Caco-2 (cell line): ENCODE measurements around the gene SLC47A2. TPM values are rescaled to one million over a fixed set of nuclear protein-coding genes. Genes with fewer than 3 reads are reported as not detected.

Source experiments
- BruUV-seq: library from RNA; stranded (reverse); fragments of 400-500 nt; replicated peaks from 2 replicates; lab custom pipeline; 2021; lab: Mats Ljungman, UMichigan
- CTCF ChIA-PET: fragments of 300-600 bp; sonication (Branson Sonifier 250); formaldehyde crosslinking; loops from one replicate; lab custom pipeline; 2022; ENCODE audit warnings: antibody characterized with exemption; lab: Charles Lee
- POLR2A ChIA-PET: fragments of 300-600 bp; sonication (Branson Sonifier 250); formaldehyde crosslinking; loops from one replicate; lab custom pipeline; 2022; ENCODE audit warnings: antibody characterized with exemption; lab: Charles Lee
- DNase-seq, 2 experiments: peaks; one replicate each; pipeline versions ENCODE4 v3.0.0 to v3.0.0-alpha.2; 2020 to 2022
- H3K27me3 ChIP-seq: replicated peaks from 2 replicates; pipeline ENCODE4 v1.6.0; 2011; ENCODE audit warnings: low read length; ENCODE audit not compliant: control insufficient read depth, insufficient read depth
- H3K36me3 ChIP-seq: 2 replicates; pipeline ENCODE4 v1.5.1; 2011; ENCODE audit warnings: low read length; ENCODE audit not compliant: control insufficient read depth, insufficient read depth
- H3K4me1 ChIP-seq: fragments of 250-450 bp; sonication (Bioruptor Pico); 2 replicates; pipeline ENCODE4 v1.5.1; 2020; ENCODE audit warnings: mild to moderate bottlenecking
- H3K4me3 ChIP-seq: 2 replicates; pipeline ENCODE4 v1.5.1; 2011; ENCODE audit warnings: low read depth, mild to moderate bottlenecking, control low read depth, low read length
- H3K9me3 ChIP-seq: fragments of 250-450 bp; sonication (Bioruptor Pico); 2 replicates; pipeline ENCODE4 v1.5.1; 2020; ENCODE audit warnings: mild to moderate bottlenecking, moderate library complexity
- H3K27ac Mint-ChIP-seq: one replicate; pipeline ENCODE4 v1.8.0; 2022; ENCODE audit warnings: mixed read lengths; ENCODE audit not compliant: unreplicated experiment
- H3K27me3 Mint-ChIP-seq: one replicate; pipeline ENCODE4 v1.8.0; 2022; ENCODE audit warnings: mixed read lengths; ENCODE audit not compliant: insufficient read depth, unreplicated experiment
- H3K36me3 Mint-ChIP-seq: one replicate; pipeline ENCODE4 v1.8.0; 2022; ENCODE audit warnings: mild to moderate bottlenecking, mixed read lengths; ENCODE audit not compliant: insufficient read depth, unreplicated experiment
- H3K4me1 Mint-ChIP-seq: one replicate; pipeline ENCODE4 v1.8.0; 2022; ENCODE audit warnings: low read depth, mixed read lengths; ENCODE audit not compliant: unreplicated experiment
- H3K4me3 Mint-ChIP-seq: one replicate; pipeline ENCODE4 v1.8.0; 2022; ENCODE audit warnings: mild to moderate bottlenecking, moderate library complexity, mixed read lengths; ENCODE audit not compliant: unreplicated experiment
- H3K9me3 Mint-ChIP-seq: one replicate; pipeline ENCODE4 v1.8.0; 2022; ENCODE audit warnings: mixed read lengths; ENCODE audit not compliant: unreplicated experiment
- CTCF ChIP-seq, 2 experiments: fragments of 200-600 bp in 1 of 2; IDR thresholded peaks; 1 replicate in 1 of 2; 2 replicates in 1 of 2; pipeline versions ENCODE4 v1.5.1 to v1.8.0; 2011 to 2022; ENCODE audit warnings: antibody characterized with exemption in 1 of 2, control low read depth in 1 of 2, inconsistent platforms in 1 of 2, low read depth in 1 of 2, low read length in 1 of 2, mild to moderate bottlenecking in 1 of 2, moderate library complexity in 1 of 2; ENCODE audit not compliant: insufficient read depth in 1 of 2, severe bottlenecking in 1 of 2, unreplicated experiment in 1 of 2
- intact Hi-C: fragments of 100-400 bp; cut with micrococcal nuclease; formaldehyde crosslinking; loops from one replicate; pipeline ENCODE4 v1.10.0; 2022; ENCODE audit not compliant: unreplicated experiment
- total RNA-seq: library from RNA; stranded (reverse); gene quantifications from 2 replicates; pipeline ENCODE4 v1.2.3, GENCODE V29; 2022

SLC47A2 gene
- total RNA-seq, 1 experiment from 2014 or later: 0.20 TPM

GRCh38 chr17:19678581-19679453 lies 37.6 kb downstream of the SLC47A2 start:
- H3K4me3 ChIP-seq: no peak overlapping the region
- no peak for DNase-seq
- ChIA-PET CTCF (no interaction called here), POLR2A (no interaction called here)
- no TSS peak for BruUV-seq
- Mint-ChIP-seq H3K27ac (no peak overlapping the region), H3K27me3 (no peaks in the 10 kb centered on the region), H3K4me3 (no peak overlapping the region), H3K36me3 (peaks cover 11% of the 10 kb centered on the region), H3K4me1 (peaks cover 9% of the 10 kb centered on the region), H3K9me3 (no peaks in the 10 kb centered on the region)
- peaks cover 3% of the 10 kb centered on the region; the same call in 1 of the 2 replicates for H3K36me3 ChIP-seq
- intact Hi-C loops: no loop called here
- H3K4me1 ChIP-seq: peaks cover 8% of the 10 kb centered on the region; the same call in 1 of the 2 replicates
- H3K9me3 ChIP-seq: no peaks in the 10 kb centered on the region
- no peaks in the 10 kb centered on the region for H3K27me3 ChIP-seq
- TF ChIP-seq CTCF (IDR thresholded peaks at IDR 0.05; ENCODE audit: insufficient read depth in 1 of 2, low read depth in 1 of 2, low read length in 1 of 2, severe bottlenecking in 1 of 2, unreplicated experiment in 1 of 2): no peak

GRCh38 chr17:19677736-19678379 lies 38.5 kb downstream of the SLC47A2 start:
- Mint-ChIP-seq H3K4me1 (peaks cover 11% of the 10 kb centered on the region), H3K36me3 (peaks cover 11% of the 10 kb centered on the region), H3K27ac (no peak overlapping the region), H3K9me3 (no peaks in the 10 kb centered on the region), H3K27me3 (no peaks in the 10 kb centered on the region), H3K4me3 (no peak overlapping the region)
- Histone ChIP-seq H3K36me3 (peaks cover 3% of the 10 kb centered on the region; the same call in 1 of the 2 replicates), H3K27me3 (no peaks in the 10 kb centered on the region), H3K4me3 (no peak overlapping the region), H3K9me3 (no peaks in the 10 kb centered on the region), H3K4me1 (peaks cover 16% of the 10 kb centered on the region)
- ChIA-PET CTCF (interaction anchor here (0.7 to 1.2 kb wide), 2 partner anchors 18 to 29 kb away, joined by 3 to 9 read pairs; partner anchors contain the start of gene ALDH3A2), POLR2A (interaction anchor here (1.5 kb wide), 1 partner anchor 29 kb away, joined by 6 read pairs; the partner anchor contains the start of gene ALDH3A2)
- no peak for DNase-seq
- intact Hi-C loops: no loop called here
- no TSS peak for BruUV-seq
- TF ChIP-seq CTCF (IDR thresholded peaks at IDR 0.05; ENCODE audit: insufficient read depth in 1 of 2, low read depth in 1 of 2, low read length in 1 of 2, severe bottlenecking in 1 of 2, unreplicated experiment in 1 of 2): no peak

GRCh38 chr17:19676896-19677295 lies 39.5 kb downstream of the SLC47A2 start:
- peak; percentile 65 to 67 for DNase-seq
- Mint-ChIP-seq H3K4me1 (peaks cover 21% of the 10 kb centered on the region), H3K27me3 (no peaks in the 10 kb centered on the region), H3K27ac (no peak overlapping the region), H3K9me3 (no peaks in the 10 kb centered on the region), H3K36me3 (peaks cover 20% of the 10 kb centered on the region), H3K4me3 (no peak overlapping the region)
- BruUV-seq: TSS peak; percentile 39
- Histone ChIP-seq H3K9me3 (no peaks in the 10 kb centered on the region), H3K4me3 (no peak overlapping the region), H3K36me3 (peaks cover 3% of the 10 kb centered on the region; the same call in 1 of the 2 replicates), H3K4me1 (peaks cover 23% of the 10 kb centered on the region), H3K27me3 (no peaks in the 10 kb centered on the region)
- TF ChIP-seq CTCF (IDR thresholded peaks at IDR 0.05; ENCODE audit: insufficient read depth in 1 of 2, low read depth in 1 of 2, low read length in 1 of 2, severe bottlenecking in 1 of 2, unreplicated experiment in 1 of 2): no peak
- intact Hi-C loops: no loop called here
- POLR2A ChIA-PET: interaction anchor here (0.6 to 1.5 kb wide), 2 partner anchors 28 to 300 kb away, joined by 6 to 7 read pairs; partner anchors contain the start of gene ALDH3A2
- CTCF ChIA-PET: interaction anchor here (0.5 to 1.2 kb wide), 4 partner anchors 29 to 179 kb away, joined by 3 to 9 read pairs (median 3); partner anchors contain the start of gene ALDH3A2
